ENCODE measurements around the gene TAX1BP1.

TAX1BP1 gene

DNA sequence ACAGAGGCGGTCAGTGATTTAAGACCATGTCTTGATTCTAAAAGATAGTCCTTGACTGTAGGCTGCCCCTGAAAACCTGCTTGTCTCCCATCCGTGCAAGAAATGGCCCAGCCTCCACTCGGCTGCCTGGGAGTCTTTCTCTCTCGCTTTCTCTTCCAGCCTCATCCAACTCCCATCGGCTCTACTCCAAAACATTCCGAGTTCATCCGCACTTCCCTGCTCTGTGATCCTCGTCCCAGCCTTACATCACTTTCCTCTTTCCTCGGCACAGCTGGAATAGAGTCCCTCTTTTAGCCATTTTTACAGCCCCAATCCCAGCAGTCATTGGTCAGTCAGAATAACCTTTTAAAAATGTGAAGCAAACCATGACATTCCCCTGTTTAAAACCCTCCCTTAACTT lies 135.1 kb downstream of the TAX1BP1 start:
- no peak for DNase-seq (ENCODE audit: low read depth in 4 of 4, low spot score in 1 of 4)

DNA sequence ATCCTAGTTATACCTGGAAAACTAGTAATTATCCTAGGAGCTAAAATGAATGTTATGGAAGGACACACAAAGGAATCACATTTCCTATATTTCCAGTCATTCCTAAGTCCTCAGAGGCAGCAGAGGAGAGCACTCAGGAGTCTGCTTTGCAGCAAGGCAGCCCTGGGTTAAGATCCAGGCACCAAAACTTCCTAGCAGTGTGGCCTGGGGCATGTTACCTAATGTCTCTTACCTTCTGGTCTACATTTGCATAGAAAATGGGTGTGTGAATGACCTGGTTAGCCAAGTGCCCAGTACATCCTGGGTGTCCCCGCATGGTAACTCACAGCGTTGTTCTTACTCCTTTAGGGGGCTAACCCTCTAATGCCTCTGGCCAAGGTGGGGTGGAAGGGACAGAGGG lies 135.9 kb downstream of the TAX1BP1 start:
- no peak for DNase-seq (ENCODE audit: low read depth in 4 of 4, low spot score in 1 of 4)

DNA sequence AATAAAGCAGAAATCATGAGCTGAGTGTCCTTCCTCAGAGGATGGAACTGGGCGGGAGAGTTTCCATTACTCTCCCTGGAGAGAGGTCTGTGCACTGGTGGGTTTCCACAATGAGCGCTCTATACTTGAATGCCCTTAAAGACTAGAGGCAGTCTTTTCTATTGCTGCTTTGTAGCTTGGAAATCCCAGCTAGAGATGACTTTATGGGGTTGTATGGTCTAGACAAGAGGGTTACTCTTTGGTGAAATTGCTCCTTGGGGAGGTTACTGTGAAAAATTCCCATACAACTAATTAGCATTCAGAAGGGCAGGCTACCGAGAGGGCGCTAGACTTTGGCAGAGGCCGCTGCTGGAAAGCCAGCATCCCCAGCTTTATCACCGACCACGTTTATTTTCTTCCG lies 136.8 kb downstream of the TAX1BP1 start:
- no peak for DNase-seq (ENCODE audit: low read depth in 4 of 4, low spot score in 1 of 4)

Measured in stimulated activated CD4-positive, alpha-beta T cell treated with anti-CD3 and anti-CD28 coated beads, Interleukin-1b, Interleukin-23, amount 100 ng/mL, for 24 hours (primary cell).